Stimulated activated memory B cell treated with anti-CD40 and anti-IgM and Interleukin-4, amounts not matched to agents 10 μg/mL and 1 μg/mL and 100 μg/mL, for 72 hours (primary cell): ENCODE results near the gene PRKCA.

Experiments
- ATAC-seq: fragments of 150-1000 bp; cut with Tn5 transposase; 2 replicates; pipeline ENCODE4 v1.10.0; 2021
- H3K27ac Mint-ChIP-seq: one replicate; pipeline ENCODE4 v1.8.0; 2022; ENCODE audit warnings: mild to moderate bottlenecking, mixed read lengths
- H3K27me3 Mint-ChIP-seq: one replicate; pipeline ENCODE4 v1.8.0; 2022; ENCODE audit warnings: mixed read lengths
- H3K36me3 Mint-ChIP-seq: one replicate; pipeline ENCODE4 v1.8.0; 2022; ENCODE audit warnings: mixed read lengths
- H3K4me1 Mint-ChIP-seq: one replicate; pipeline ENCODE4 v1.8.0; 2022; ENCODE audit warnings: mixed read lengths
- H3K4me3 Mint-ChIP-seq: one replicate; pipeline ENCODE4 v1.8.0; 2022; ENCODE audit warnings: mild to moderate bottlenecking, moderate library complexity, mixed read lengths
- H3K9me3 Mint-ChIP-seq: one replicate; pipeline ENCODE4 v1.8.0; 2022; ENCODE audit warnings: mixed read lengths

PRKCA gene

DNA sequence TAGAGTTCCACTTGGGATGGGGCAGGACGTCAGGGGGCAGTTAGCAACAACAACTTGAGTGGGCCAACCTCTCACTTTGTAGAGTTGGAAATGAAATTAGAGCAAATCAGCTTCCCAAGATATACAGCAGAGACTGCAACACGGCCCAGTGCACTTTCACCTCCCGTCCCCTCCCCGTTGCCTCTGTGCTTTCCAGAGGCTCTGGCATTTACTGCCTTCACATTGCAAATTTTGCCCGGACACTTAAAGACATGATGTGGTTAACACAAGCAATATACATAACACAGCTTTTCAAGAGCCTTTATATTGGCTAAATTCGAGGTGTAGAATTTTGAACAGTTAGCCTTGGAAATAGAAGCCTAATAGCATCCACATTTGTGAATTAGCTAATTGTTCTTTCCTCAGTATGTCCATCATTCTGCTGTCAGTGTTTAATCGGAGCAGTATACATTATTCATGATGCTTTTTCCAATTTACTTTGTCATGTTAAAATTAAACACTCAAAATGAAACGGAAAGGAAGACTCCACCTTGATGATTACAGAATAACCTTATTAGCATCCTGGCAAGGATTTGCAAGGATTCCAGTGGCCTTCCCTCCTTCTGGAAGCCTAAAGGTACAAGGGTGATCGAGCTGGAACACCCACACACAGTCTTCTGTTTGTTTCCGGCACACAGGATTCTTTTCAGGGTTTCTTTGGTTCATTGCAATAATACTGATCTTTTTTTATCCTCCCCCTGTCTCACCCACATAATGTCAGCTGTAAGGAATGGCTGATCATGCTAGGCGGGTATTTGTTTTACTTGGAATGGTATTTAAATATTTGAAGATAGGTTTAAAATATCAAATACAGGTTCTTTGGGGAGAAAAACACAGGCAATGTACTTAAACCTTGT lies 341.6 kb downstream of the PRKCA start:
- Mint-ChIP-seq H3K27ac (no peak overlapping the region), H3K36me3 (no peaks in the 10 kb centered on the region)
- no peak for ATAC-seq

DNA sequence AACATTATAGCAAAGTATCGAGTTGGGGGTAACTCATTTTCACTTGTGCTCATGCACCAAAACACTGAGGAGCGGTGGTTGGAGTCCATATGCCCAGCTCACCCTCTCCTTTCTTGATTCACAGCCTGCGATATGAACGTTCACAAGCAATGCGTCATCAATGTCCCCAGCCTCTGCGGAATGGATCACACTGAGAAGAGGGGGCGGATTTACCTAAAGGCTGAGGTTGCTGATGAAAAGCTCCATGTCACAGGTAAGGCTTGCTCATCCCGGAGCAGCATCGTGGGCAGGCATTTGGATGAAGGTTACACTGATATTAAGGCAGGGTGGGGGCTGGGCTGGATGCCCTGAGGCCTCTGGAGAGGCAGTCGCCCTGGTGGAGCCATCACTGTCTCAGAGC lies 342.8 kb downstream of the PRKCA start:
- ATAC-seq: no peak
- no peaks in the 10 kb centered on the region for H3K27me3 Mint-ChIP-seq
- H3K4me3 Mint-ChIP-seq: no peak overlapping the region
- H3K9me3 Mint-ChIP-seq: no peaks in the 10 kb centered on the region
- no peaks in the 10 kb centered on the region for H3K4me1 Mint-ChIP-seq
- no peak overlapping the region for H3K27ac Mint-ChIP-seq
- no peaks in the 10 kb centered on the region for H3K36me3 Mint-ChIP-seq

More for the DNA sequence above, 341.6 kb downstream of the PRKCA start:
- H3K4me1 Mint-ChIP-seq: no peaks in the 10 kb centered on the region
- no peaks in the 10 kb centered on the region for H3K27me3 Mint-ChIP-seq
- H3K4me3 Mint-ChIP-seq: no peak overlapping the region
- no peaks in the 10 kb centered on the region for H3K9me3 Mint-ChIP-seq

DNA sequence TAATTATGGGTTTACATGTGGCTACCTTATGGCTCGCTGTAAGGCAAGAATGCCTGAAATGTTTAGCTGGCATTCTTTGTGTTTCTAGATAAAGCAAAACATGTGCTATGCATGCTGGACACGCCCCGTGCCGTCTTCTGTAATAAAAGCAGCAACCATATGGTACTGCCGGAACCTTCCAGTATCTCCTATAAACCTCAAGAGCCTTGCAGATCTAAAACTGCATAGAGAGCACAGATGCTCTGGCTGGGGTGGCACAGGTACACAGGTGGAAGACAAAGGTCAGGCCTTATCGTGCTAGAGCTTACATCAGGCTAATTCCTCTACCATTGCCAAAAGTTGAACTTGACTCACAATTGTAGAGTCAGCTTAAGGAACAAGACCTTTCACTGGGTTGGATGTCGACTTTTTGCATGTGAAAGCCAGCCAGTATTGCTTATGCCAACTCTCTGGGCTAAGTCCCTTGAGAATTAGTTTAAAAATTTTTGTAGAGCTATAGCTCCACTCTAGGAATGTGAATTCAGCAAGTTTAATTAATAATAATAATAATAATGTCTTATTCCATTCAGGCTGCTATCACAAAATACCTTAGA lies 345.1 kb downstream of the PRKCA start:
- Mint-ChIP-seq H3K9me3 (no peaks in the 10 kb centered on the region), H3K4me3 (no peak overlapping the region), H3K27me3 (no peaks in the 10 kb centered on the region), H3K36me3 (no peaks in the 10 kb centered on the region), H3K27ac (no peak overlapping the region), H3K4me1 (no peaks in the 10 kb centered on the region)
- no peak for ATAC-seq

DNA sequence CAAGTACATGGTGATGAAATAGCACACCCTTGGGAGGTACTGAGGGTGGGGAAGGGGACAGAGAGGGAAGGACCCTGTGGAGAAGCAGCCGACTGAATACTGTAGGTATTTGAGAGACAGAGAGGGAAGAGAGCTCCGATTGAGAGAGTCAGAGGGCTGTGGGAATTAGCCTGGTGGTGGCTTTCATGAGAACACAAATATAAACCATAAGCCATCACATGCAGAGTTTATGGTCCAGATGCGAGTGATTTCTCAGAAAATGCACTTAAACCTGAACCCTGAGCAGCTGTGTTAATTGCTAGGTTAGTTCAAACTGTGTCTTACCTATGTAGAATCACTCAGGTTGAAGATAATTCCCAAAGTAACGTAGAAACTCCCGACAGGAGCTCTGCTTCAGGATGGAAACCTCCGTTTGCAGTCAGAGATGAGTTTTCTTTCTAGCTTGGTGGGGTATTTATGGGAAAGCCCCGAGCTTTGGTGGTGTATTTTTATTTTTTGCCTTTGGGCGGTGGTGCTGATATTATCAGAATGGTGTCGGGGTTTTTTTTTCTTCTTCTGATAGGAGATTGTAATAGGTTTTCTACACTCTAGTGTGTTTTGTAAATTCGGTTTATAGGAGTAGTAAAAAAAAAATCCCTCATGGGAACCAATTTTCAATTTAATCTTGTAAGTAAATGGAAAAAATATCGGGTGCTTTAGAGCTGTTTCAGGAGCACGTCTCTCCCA lies 347.6 kb downstream of the PRKCA start:
- Mint-ChIP-seq H3K4me1 (no peaks in the 10 kb centered on the region), H3K27me3 (no peaks in the 10 kb centered on the region), H3K36me3 (no peaks in the 10 kb centered on the region), H3K9me3 (no peaks in the 10 kb centered on the region), H3K4me3 (no peak overlapping the region), H3K27ac (no peak overlapping the region)
- no peak for ATAC-seq

DNA sequence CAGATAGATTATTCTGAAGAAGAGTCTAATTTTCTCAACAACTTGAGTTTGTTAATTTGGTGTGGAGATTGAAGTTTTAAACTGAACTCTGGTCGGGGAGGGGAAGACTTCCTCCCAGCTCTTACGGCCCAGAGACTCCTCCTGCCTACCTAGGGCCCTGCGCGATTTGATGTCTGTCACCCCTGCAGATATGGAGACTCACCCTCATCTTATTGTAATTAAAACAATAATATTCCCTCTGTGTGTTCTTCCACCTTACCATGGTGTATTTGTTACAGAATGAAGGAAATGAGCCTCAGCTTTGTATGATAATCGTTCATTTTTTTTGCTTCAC lies 348.1 kb downstream of the PRKCA start:
- Mint-ChIP-seq H3K9me3 (no peaks in the 10 kb centered on the region), H3K27me3 (no peaks in the 10 kb centered on the region), H3K4me3 (no peak overlapping the region), H3K27ac (no peak overlapping the region), H3K4me1 (no peaks in the 10 kb centered on the region), H3K36me3 (no peaks in the 10 kb centered on the region)
- ATAC-seq: no peak

DNA sequence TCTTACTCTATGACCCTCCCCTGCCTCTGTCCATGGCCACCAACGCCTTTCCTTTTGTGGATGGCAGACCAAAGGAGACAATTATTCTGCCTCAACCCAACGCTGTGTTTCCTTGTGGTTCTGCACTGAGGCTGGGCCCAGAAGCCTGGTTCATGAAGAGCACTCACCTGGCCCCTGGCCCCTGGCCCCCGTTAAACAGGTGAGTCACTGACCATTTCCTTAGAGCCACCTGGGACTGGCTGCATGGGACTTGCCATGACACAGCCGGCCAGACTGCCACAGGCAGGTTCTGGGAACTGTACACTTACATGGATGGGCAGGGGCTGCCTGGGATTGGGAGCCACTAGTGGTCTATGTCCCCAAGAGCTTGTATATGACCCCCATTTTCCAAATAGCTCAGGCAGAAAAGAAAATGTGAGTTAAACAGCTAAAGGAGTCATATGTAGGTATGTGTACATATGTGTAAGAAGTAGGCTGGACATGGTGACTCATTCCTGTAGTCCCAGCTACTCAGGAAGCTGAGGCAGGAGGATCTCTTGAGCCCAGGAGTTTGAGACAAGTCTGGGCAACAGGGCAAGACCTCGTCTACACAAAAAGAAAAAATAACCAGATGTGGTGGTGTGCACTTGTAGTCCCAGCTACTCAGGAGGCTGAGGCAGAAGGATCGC lies 350.6 kb downstream of the PRKCA start:
- ATAC-seq: no peak
- Mint-ChIP-seq H3K36me3 (no peaks in the 10 kb centered on the region), H3K27ac (no peak overlapping the region), H3K4me3 (no peak overlapping the region), H3K27me3 (no peaks in the 10 kb centered on the region), H3K4me1 (no peaks in the 10 kb centered on the region), H3K9me3 (no peaks in the 10 kb centered on the region)

DNA sequence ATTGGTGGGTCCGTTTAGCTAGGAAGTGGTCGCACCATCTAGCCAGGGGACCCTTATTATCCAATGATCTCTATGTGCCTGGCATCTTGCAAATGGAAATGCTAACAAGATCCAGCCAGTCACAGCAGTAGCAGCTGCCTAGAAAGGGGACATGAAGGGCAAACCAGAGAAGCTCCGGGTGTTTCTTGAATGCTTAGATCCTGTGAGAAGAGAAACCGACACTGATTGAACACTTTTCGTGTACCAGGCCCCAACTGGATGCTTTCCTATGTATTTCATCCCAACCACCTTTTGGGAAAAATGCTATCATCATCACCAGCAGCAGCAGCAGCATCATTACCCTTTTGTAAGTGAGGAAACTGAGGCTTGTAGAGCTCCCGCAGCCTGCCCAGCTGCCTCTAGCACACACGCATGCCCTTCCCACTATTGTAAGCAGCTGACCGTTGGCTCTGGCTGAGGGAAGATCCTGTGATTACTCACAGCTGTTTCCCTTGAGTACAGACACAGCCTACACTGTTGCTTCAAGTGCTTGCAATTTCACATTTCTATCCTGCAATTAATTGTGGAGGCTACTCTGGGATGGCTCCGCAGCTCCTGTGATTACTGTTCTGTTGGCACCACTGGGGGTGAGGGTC lies 351.8 kb downstream of the PRKCA start:
- Mint-ChIP-seq H3K27me3 (no peaks in the 10 kb centered on the region), H3K4me3 (no peak overlapping the region), H3K36me3 (no peaks in the 10 kb centered on the region), H3K4me1 (no peaks in the 10 kb centered on the region), H3K9me3 (no peaks in the 10 kb centered on the region), H3K27ac (no peak overlapping the region)
- no peak for ATAC-seq

DNA sequence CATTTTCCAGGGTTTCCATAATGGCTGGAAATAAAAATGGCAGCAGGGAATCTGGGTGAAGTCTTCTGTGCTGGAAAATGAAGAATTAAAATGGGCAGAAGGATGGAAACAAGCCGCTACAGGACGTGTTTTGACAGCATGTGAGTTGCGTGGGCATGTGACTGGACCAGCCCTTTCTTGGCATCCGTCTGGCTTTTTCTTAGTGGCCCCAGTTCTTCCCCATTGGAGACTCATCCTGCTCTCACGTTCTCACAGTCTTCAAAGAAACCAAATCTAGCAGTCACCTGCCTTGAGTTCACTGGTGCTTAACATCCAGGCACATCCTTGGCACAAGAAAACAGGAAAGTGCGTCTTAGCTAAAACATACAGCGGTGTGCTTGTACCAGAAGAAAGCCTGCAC lies 352.4 kb downstream of the PRKCA start:
- no peaks in the 10 kb centered on the region for H3K9me3 Mint-ChIP-seq
- no peak for ATAC-seq
- no peaks in the 10 kb centered on the region for H3K36me3 Mint-ChIP-seq
- H3K4me1 Mint-ChIP-seq: no peaks in the 10 kb centered on the region
- H3K4me3 Mint-ChIP-seq: no peak overlapping the region
- H3K27me3 Mint-ChIP-seq: no peaks in the 10 kb centered on the region
- no peak overlapping the region for H3K27ac Mint-ChIP-seq

DNA sequence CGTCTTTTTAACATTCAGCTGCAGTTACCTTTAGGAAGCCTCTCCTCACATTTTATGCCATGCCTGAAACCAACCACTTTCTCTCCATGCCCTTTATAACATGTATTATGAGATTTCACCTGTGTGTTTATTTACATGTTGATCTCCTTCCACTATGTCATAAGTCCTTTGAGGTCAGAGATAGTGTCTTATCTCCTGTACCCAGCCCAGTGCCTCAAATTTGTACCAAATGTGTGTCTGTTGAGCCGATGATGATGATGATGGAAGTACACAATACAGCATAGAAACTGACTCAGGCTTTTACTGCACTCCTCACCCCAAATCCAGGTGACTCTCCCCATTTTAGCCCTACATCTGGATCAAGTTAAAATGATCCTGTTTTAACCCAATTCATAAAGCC lies 353.0 kb downstream of the PRKCA start:
- Mint-ChIP-seq H3K27ac (no peak overlapping the region), H3K36me3 (no peaks in the 10 kb centered on the region), H3K4me3 (no peak overlapping the region), H3K4me1 (no peaks in the 10 kb centered on the region), H3K9me3 (no peaks in the 10 kb centered on the region), H3K27me3 (no peaks in the 10 kb centered on the region)
- no peak for ATAC-seq

DNA sequence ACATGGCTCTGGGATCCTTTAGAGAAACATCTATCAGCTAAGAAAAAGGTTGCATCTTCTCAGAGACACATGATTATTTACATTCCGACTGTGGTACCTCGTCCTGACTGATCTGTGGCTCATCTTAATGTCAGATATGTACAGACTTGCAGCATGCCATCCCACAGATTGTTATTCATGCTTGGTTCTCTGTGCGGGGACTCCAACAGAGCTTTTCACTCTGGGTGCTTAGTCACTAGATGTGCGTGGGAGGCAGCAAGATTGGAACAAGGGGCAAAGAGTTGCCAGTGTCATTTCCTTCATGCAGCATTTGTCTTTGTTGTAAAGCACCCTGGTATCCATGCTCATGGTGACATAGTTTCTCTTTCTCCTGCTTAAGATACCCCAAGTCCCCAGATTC lies 353.4 kb downstream of the PRKCA start:
- Mint-ChIP-seq H3K4me1 (no peaks in the 10 kb centered on the region), H3K27me3 (no peaks in the 10 kb centered on the region), H3K4me3 (no peak overlapping the region), H3K27ac (no peak overlapping the region), H3K36me3 (no peaks in the 10 kb centered on the region), H3K9me3 (no peaks in the 10 kb centered on the region)
- no peak for ATAC-seq

DNA sequence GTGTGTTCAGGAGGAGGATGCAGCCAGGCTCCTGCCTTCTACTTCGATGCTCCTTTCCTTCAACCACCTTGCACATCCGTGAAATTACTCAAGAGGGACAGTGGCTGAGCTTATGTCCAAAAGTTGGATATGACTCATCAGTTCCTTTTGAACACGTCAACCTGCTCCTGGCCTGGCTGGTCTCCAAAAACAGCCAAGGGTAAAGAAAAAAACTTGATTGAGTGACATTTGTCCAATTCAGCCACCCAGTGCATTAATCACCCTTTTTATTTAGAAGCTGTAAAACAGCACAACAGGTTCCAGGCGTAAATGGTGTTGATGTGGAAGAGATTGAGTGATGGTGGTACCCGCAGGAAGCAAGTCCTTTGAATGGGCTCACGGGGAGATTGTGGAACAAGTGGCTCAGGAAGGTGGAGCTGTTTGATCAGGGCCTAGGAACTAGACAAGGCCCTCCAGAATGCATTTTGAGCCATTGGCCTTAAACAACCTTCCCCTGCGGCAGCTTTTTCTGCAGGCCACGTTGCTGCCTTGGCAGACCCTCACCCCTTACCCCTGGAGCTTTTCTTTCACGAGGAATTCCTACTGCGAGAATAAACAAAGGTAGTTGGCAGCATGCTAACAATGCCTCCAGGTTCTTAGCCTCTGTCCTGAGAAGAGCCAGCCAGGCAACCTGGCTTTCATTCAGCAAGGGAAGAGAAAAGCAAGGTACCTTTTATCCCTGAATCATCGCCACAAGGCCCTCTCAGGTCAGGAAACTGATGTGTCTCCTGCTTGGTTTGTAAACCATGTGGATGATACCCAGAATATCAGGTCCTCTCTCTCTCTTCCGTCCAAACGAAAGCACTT lies 359.2 kb downstream of the PRKCA start:
- H3K27me3 Mint-ChIP-seq: peaks cover 7% of the 10 kb centered on the region
- H3K4me1 Mint-ChIP-seq: no peaks in the 10 kb centered on the region
- H3K27ac Mint-ChIP-seq: no peak overlapping the region
- no peak overlapping the region for H3K4me3 Mint-ChIP-seq
- no peaks in the 10 kb centered on the region for H3K36me3 Mint-ChIP-seq
- ATAC-seq: no peak
- H3K9me3 Mint-ChIP-seq: no peaks in the 10 kb centered on the region

DNA sequence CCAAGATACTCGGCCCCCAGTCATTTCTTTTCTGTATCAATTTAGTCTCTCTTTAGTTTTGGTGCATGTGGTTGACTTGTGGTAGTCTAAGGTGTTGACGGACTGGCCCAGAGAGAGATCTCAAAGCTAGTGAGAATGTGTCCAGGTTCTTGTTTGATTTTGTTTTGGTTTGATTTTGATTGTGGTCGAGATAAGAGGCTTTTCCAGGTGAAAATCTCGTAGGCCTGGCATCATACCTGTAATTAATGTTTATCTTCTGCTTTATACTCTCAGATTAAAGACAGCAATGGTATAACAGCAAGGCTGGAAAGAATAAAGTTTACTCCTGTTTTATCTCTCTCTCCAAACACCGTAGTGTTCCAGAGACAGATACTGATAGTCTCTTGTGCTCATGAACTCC lies 360.1 kb downstream of the PRKCA start:
- H3K9me3 Mint-ChIP-seq: no peaks in the 10 kb centered on the region
- H3K4me1 Mint-ChIP-seq: no peaks in the 10 kb centered on the region
- no peak overlapping the region for H3K27ac Mint-ChIP-seq
- H3K27me3 Mint-ChIP-seq: peaks cover 7% of the 10 kb centered on the region
- H3K36me3 Mint-ChIP-seq: no peaks in the 10 kb centered on the region
- H3K4me3 Mint-ChIP-seq: no peak overlapping the region
- ATAC-seq: no peak

DNA sequence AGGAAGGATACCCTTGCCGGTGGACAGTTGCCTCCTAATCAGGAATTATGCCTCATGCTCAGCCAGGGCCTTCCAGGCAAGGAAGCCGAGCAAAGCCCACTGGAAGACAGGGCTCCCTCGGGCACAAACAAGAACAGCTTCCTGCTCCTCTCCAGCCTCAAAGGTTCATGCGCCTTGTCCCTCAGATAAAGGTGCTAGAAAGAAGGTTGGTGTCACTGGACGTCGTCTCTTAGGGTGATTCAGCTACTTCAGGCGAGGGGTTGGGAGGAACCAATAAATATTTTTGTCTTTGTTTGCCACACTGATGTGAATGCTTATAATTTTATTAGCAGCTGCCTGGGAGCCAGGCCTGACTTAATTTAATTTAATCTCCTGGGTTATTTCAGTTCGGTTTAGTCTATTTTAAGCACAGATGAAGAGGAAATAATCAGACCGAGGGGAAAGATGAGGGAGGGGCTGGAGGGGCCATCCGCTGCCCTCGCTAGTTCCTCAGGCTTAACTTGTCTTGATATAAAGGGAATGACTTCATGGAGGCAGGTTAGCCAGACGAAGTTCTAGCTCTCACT lies 360.7 kb downstream of the PRKCA start:
- Mint-ChIP-seq H3K27me3 (peaks cover 8% of the 10 kb centered on the region), H3K9me3 (no peaks in the 10 kb centered on the region), H3K4me3 (no peak overlapping the region), H3K4me1 (no peaks in the 10 kb centered on the region), H3K36me3 (no peaks in the 10 kb centered on the region), H3K27ac (no peak overlapping the region)
- no peak for ATAC-seq

DNA sequence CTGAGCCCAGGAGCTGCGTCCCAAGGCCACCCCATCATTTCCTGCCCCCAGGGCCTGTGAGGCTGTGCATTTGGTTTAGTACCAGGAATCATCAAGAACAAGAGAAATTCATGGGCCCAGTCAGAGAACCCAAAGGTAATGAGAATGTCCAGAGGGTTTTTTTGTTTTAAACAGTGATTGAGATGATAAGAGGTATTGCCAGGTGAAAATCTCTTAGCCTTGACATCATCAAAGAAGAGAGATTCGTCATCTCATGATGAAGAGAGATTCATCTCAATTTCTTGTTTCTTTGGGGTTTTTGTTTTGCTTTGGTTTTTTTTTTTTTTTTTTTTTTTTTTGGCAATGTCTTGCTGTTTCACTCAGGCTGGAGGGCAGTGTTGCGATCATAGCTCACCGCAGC lies 361.9 kb downstream of the PRKCA start:
- ATAC-seq: no peak
- Mint-ChIP-seq H3K36me3 (no peaks in the 10 kb centered on the region), H3K4me1 (no peaks in the 10 kb centered on the region), H3K9me3 (no peaks in the 10 kb centered on the region), H3K27me3 (peaks cover 17% of the 10 kb centered on the region), H3K4me3 (no peak overlapping the region), H3K27ac (no peak overlapping the region)
